OCI-LY1 (cell line): Measurements from ENCODE around the gene CPXM2.

Experiments used
- H2AFZ ChIP-seq: fragments of 200-600 bp; sonication (generic), shearing (Covaris generic); 2 replicates; pipeline ENCODE4 v1.6.0; 2014; ENCODE audit warnings: antibody characterized with exemption, mild to moderate bottlenecking, low read length
- H3F3A ChIP-seq: fragments of 200-600 bp; sonication (generic), shearing (Covaris generic); 2 replicates; pipeline ENCODE4 v1.6.0; 2014; ENCODE audit warnings: mild to moderate bottlenecking, antibody characterized with exemption, low read length, moderate library complexity; ENCODE audit not compliant: insufficient read depth
- H3K27ac ChIP-seq: fragments of 200-600 bp; sonication (generic); 2 replicates; pipeline ENCODE4 v1.5.1; 2014; ENCODE audit warnings: low read length, mixed run types, mild to moderate bottlenecking, low read depth; ENCODE audit not compliant: poor library complexity, severe bottlenecking
- H3K27me3 ChIP-seq: fragments of 200-600 bp; sonication (generic); 2 replicates; pipeline ENCODE4 v1.6.0; 2014; ENCODE audit warnings: antibody characterized with exemption, mild to moderate bottlenecking, low read length, moderate library complexity; ENCODE audit not compliant: insufficient read depth
- H3K36me3 ChIP-seq: fragments of 200-600 bp; sonication (generic); 2 replicates; pipeline ENCODE4 v1.6.1; 2014; ENCODE audit warnings: mild to moderate bottlenecking, antibody characterized with exemption, low read length, moderate library complexity, mixed read lengths; ENCODE audit not compliant: insufficient read depth
- H3K4me1 ChIP-seq: fragments of 200-600 bp; sonication (generic); 2 replicates; pipeline ENCODE4 v1.5.1; 2014; ENCODE audit warnings: mild to moderate bottlenecking, low read length, moderate library complexity; ENCODE audit not compliant: insufficient read depth, severe bottlenecking
- H3K4me2 ChIP-seq: fragments of 200-600 bp; sonication (generic), shearing (Covaris generic); 2 replicates; pipeline ENCODE4 v1.6.1; 2014; ENCODE audit warnings: low read length
- H3K4me3 ChIP-seq: fragments of 200-600 bp; sonication (generic); 2 replicates; pipeline ENCODE4 v1.5.1; 2014; ENCODE audit warnings: low read length, low read depth, mild to moderate bottlenecking, mixed read lengths; ENCODE audit not compliant: poor library complexity, severe bottlenecking
- H3K79me2 ChIP-seq: fragments of 200-600 bp; shearing (Covaris generic); 2 replicates; pipeline ENCODE4 v1.6.1; 2016; ENCODE audit warnings: mixed run types, low read length, mixed read lengths; ENCODE audit not compliant: insufficient read depth
- H3K9ac ChIP-seq: fragments of 200-600 bp; sonication (generic), shearing (Covaris generic); 2 replicates; pipeline ENCODE4 v1.6.1; 2014; ENCODE audit warnings: mild to moderate bottlenecking, low read length, mixed read lengths
- H3K9me2 ChIP-seq: fragments of 200-600 bp; sonication (generic), shearing (Covaris generic); 2 replicates; pipeline ENCODE4 v1.6.1; 2014; ENCODE audit warnings: low read depth, mild to moderate bottlenecking, low read length, mixed read lengths
- H3K9me3 ChIP-seq: fragments of 200-600 bp; shearing (Covaris generic); 2 replicates; pipeline ENCODE4 v1.6.1; 2014; ENCODE audit warnings: low read length, mixed read lengths
- H4K20me1 ChIP-seq: fragments of 200-600 bp; sonication (generic), shearing (Covaris generic); 2 replicates; pipeline ENCODE4 v1.6.0; 2016; ENCODE audit warnings: mild to moderate bottlenecking, low read length; ENCODE audit not compliant: insufficient read depth
- CTCF ChIP-seq: fragments of 200-600 bp; sonication (generic), shearing (Covaris generic); IDR thresholded peaks from 2 replicates; pipeline ENCODE4 v1.5.1; 2017; ENCODE audit warnings: mild to moderate bottlenecking, antibody characterized with exemption, low read length, moderate library complexity, mixed read lengths
- EZH2 ChIP-seq: fragments of 200-600 bp; sonication (generic), shearing (Covaris generic); IDR thresholded peaks from 2 replicates; pipeline ENCODE4 v1.8.0; 2017; ENCODE audit warnings: borderline replicate concordance, mixed run types, mild to moderate bottlenecking, antibody characterized with exemption, low read length, moderate library complexity, mixed read lengths

CPXM2 gene

GRCh38 chr10:123784216-123784615 lies 107.4 kb downstream of the CPXM2 start:
- Histone ChIP-seq H3K4me1 (no peaks in the 10 kb centered on the region), H3F3A (no peaks in the 10 kb centered on the region), H2AFZ (no peak overlapping the region), H3K27ac (no peak overlapping the region), H3K9me3 (no peaks in the 10 kb centered on the region), H4K20me1 (no peaks in the 10 kb centered on the region), H3K27me3 (peaks cover 3% of the 10 kb centered on the region; the same call in 1 of the 2 replicates), H3K36me3 (no peaks in the 10 kb centered on the region), H3K79me2 (no peaks in the 10 kb centered on the region), H3K9me2 (no peaks in the 10 kb centered on the region), H3K9ac (no peak overlapping the region), H3K4me2 (no peak overlapping the region), H3K4me3 (no peak overlapping the region)
- TF ChIP-seq CTCF (no peak), EZH2 (no peak)

- TF ChIP-seq EZH2 (no peak), CTCF (no peak)
- Histone ChIP-seq H3K4me1 (no peaks in the 10 kb centered on the region), H3K79me2 (no peaks in the 10 kb centered on the region), H3K4me3 (no peak overlapping the region), H3F3A (no peaks in the 10 kb centered on the region), H3K9ac (no peak overlapping the region), H2AFZ (no peak overlapping the region), H3K27me3 (peaks cover 3% of the 10 kb centered on the region; the same call in 1 of the 2 replicates), H3K36me3 (no peaks in the 10 kb centered on the region), H3K9me2 (no peaks in the 10 kb centered on the region), H3K4me2 (no peak overlapping the region), H4K20me1 (no peaks in the 10 kb centered on the region), H3K27ac (no peak overlapping the region), H3K9me3 (no peaks in the 10 kb centered on the region)
Measured at GRCh38 chr10:123783296-123783695, 108.3 kb downstream of the CPXM2 start.

- Histone ChIP-seq H2AFZ (no peak overlapping the region), H3K27ac (no peak overlapping the region), H3K36me3 (no peaks in the 10 kb centered on the region), H3K79me2 (no peaks in the 10 kb centered on the region), H3K27me3 (peaks cover 3% of the 10 kb centered on the region; the same call in 1 of the 2 replicates), H3K9ac (no peak overlapping the region), H3K4me2 (no peak overlapping the region), H4K20me1 (no peaks in the 10 kb centered on the region), H3F3A (no peaks in the 10 kb centered on the region), H3K9me2 (no peaks in the 10 kb centered on the region), H3K4me1 (no peaks in the 10 kb centered on the region), H3K4me3 (no peak overlapping the region), H3K9me3 (no peaks in the 10 kb centered on the region)
- TF ChIP-seq CTCF = no peak
- no peak for TF ChIP-seq EZH2
Measured at GRCh38 chr10:123782549-123782948, 109.1 kb downstream of the CPXM2 start.
